GM21360 (cell line): ENCODE data around the gene HPCAL1.
"Not testable (repeated sequence)": the region's sequence is repeated elsewhere in the genome, so short reads cannot be mapped to it uniquely, and the experiment has no call there.

Experiments used
- ATAC-seq: cut with Tn5 transposase; IDR thresholded peaks from one replicate; pipeline ENCODE4 v1.9.1; 2021; ENCODE audit warnings: mild to moderate bottlenecking, moderate library complexity; ENCODE audit not compliant: unreplicated experiment

HPCAL1 gene

GRCh38 chr2:10302479-10303180, at the start of gene HPCAL1:
Gene HPCAL1 (plus strand): TSS chr2:10302904. CDS start chr2:10419758, 116,854 bp downstream.
- ATAC-seq = peak; percentile 80

- no peak for ATAC-seq
Measured at GRCh38 chr2:10253596-10254372, 48.9 kb upstream of the HPCAL1 start.

- no peak for ATAC-seq
Measured at GRCh38 chr2:10254373-10255188, 48.1 kb upstream of the HPCAL1 start.

GRCh38 chr2:10255189-10256030, 47.3 kb upstream of the HPCAL1 start:
- ATAC-seq = no peak

GRCh38 chr2:10256031-10256514, 46.6 kb upstream of the HPCAL1 start:
- no peak for ATAC-seq

GRCh38 chr2:10256515-10257031, 46.1 kb upstream of the HPCAL1 start:
- ATAC-seq = no peak

GRCh38 chr2:10257036-10257435, 45.7 kb upstream of the HPCAL1 start:
- no peak for ATAC-seq

- no peak for ATAC-seq
Measured at GRCh38 chr2:10257500-10258147, 45.1 kb upstream of the HPCAL1 start.

GRCh38 chr2:10258326-10258725, 44.4 kb upstream of the HPCAL1 start:
- ATAC-seq = no peak

GRCh38 chr2:10258726-10259125, 44.0 kb upstream of the HPCAL1 start:
- ATAC-seq = no peak

- no peak for ATAC-seq
Measured at GRCh38 chr2:10260130-10260529, 42.6 kb upstream of the HPCAL1 start.

- not testable (repeated sequence) for ATAC-seq
Measured at GRCh38 chr2:10263526-10263925, 39.2 kb upstream of the HPCAL1 start.

GRCh38 chr2:10264506-10265328, 38.0 kb upstream of the HPCAL1 start:
- ATAC-seq = no peak

- no peak for ATAC-seq
Measured at GRCh38 chr2:10265329-10266132, 37.2 kb upstream of the HPCAL1 start.

GRCh38 chr2:10266133-10266620, 36.5 kb upstream of the HPCAL1 start:
- no peak for ATAC-seq

- ATAC-seq = no peak
Measured at GRCh38 chr2:10267036-10267435, 35.7 kb upstream of the HPCAL1 start.

GRCh38 chr2:10267551-10268465, 34.9 kb upstream of the HPCAL1 start:
- ATAC-seq = no peak
